K562 (cell line): ENCODE results near the gene POLD3. TPM values are rescaled to one million over a fixed set of nuclear protein-coding genes. Genes with fewer than 3 reads are reported as not detected.
A peak's percentile ranks its signal among the peaks of the same experiment; 100 is the strongest.

Experiments
- CHAMP1 ChIP-seq: fragments of 450-650 bp; IDR thresholded peaks from 2 replicates; pipeline ENCODE4 v1.6.1; 2016; ENCODE audit warnings: mild to moderate bottlenecking
- E4F1 ChIP-seq: fragments of 250-450 bp; sonication (Bioruptor Pico); IDR thresholded peaks from 2 replicates; pipeline ENCODE4 v1.5.0; 2021; ENCODE audit warnings: mild to moderate bottlenecking, borderline replicate concordance
- FOXO4 ChIP-seq: fragments of 450-650 bp; formaldehyde crosslinking; IDR thresholded peaks from 2 replicates; pipeline ENCODE4 v1.4.0; 2020; ENCODE audit warnings: mild to moderate bottlenecking, moderate library complexity
- GMEB1 ChIP-seq: fragments of 250-450 bp; sonication (Bioruptor Pico); IDR thresholded peaks from 2 replicates; pipeline ENCODE4 v1.4.0; 2020; ENCODE audit warnings: mild to moderate bottlenecking
- L3MBTL2 ChIP-seq: fragments of 450-650 bp; IDR thresholded peaks from 2 replicates; pipeline ENCODE4 v1.6.1; 2016; ENCODE audit warnings: mild to moderate bottlenecking, moderate library complexity
- MNT ChIP-seq, 2 experiments: fragments of 450-650 bp; conservative IDR thresholded peaks; 2 replicates each; pipeline ENCODE4 v1.6.1; 2017; ENCODE audit warnings: mild to moderate bottlenecking in 2 of 2, moderate library complexity in 2 of 2
- PTRF ChIP-seq: fragments of 450-650 bp; IDR thresholded peaks from 2 replicates; pipeline ENCODE4 v1.6.1; 2016; ENCODE audit warnings: mild to moderate bottlenecking, missing genetic modification characterization, missing compliant biosample characterization
- RBFOX2 ChIP-seq: fragments of 200-400 bp; formaldehyde crosslinking; IDR thresholded peaks from 2 replicates; pipeline ENCODE4 v1.6.1; 2017; ENCODE audit warnings: low read depth, mild to moderate bottlenecking, low read length, moderate library complexity
- SP1 ChIP-seq: sonication (generic); formaldehyde crosslinking; IDR thresholded peaks from 2 replicates; pipeline ENCODE4 v1.8.1; 2022; ENCODE audit warnings: mild to moderate bottlenecking, missing genetic modification reagents
- ZNF699 ChIP-seq: fragments of 250-450 bp; sonication (Bioruptor Pico); IDR thresholded peaks from 2 replicates; pipeline ENCODE4 v1.8.0; 2021; ENCODE audit warnings: mild to moderate bottlenecking, moderate library complexity; ENCODE audit not compliant: insufficient replicate concordance
- ZSCAN29 ChIP-seq: fragments of 450-650 bp; IDR thresholded peaks from 2 replicates; pipeline ENCODE4 v1.6.1; 2017
- polyA plus RNA-seq, 8 experiments: library from polyadenylated mRNA; depleted of rRNA in 4 of 8; stranded (reverse) in 5 of 8; unstranded in 3 of 8; fragments of >200 nt; fragmentation: Nextera tagmentation in 2 of 8; fragmentation: Illumina TruSeq in 1 of 8; extraction: Ambion mirVana in 2 of 8; extraction: Trizol in 1 of 8; gene quantifications; 2 replicates each; pipeline versions ENCODE4 v1.2.1 to v1.2.3, GENCODE V29; 2011 to 2014; ENCODE audit warnings: inconsistent platforms in 1 of 8, missing spikeins in 1 of 8
- total RNA-seq, 7 experiments: library from RNA; depleted of rRNA in 6 of 7; stranded (reverse); fragments of >200 nt in 6 of 7; fragmentation: Illumina TruSeq in 2 of 7; extraction: Trizol in 2 of 7; gene quantifications; 2 replicates each; pipeline versions ENCODE4 v1.2.1 to v1.2.3, GENCODE V29; 2011 to 2021; ENCODE audit warnings: low replicate concordance in 1 of 7

POLD3 gene
- total and polyA plus RNA-seq, 9 of the 15 experiments (the other 6 are each of a cell fraction or from before 2014, with no cell fraction given), result 10.6 to 40.1 (median 24.6) TPM

GRCh38 chr11:74642912-74643311, 50.5 kb downstream of the POLD3 start (continued):
- TF ChIP-seq E4F1 (no peak), RBFOX2 (no peak), ZNF699 (CRISPR knock-in tag) (no peak), CHAMP1 (peak; percentile 87), L3MBTL2 (peak; percentile 71), GMEB1 (CRISPR knock-in tag) (no peak), MNT (conservative IDR thresholded peaks at IDR 0.05) (no peak), ZSCAN29 (no peak), SP1 (CRISPR knock-in tag) (no peak), FOXO4 (CRISPR knock-in tag) (no peak), PTRF (tag) (0 out of 2 replicates have a peak, but pooled peaks have one; percentile 27)
- TF ChIP-seq, all 486 proteins: peak for 49
